ENCODE data around the gene IKZF5. TPM values are rescaled to one million over a fixed set of nuclear protein-coding genes. Genes with fewer than 3 reads are reported as not detected.

IKZF5 gene
- total RNA-seq, 1 donor from 2014 or later, result 10.5 TPM

- Mint-ChIP-seq H3K36me3 (ENCODE audit: unreplicated experiment) (peaks cover 16% of the 10 kb centered on the region), H3K4me1 (ENCODE audit: unreplicated experiment) (peaks cover 6% of the 10 kb centered on the region), H3K9me3 (ENCODE audit: unreplicated experiment) (no peaks in the 10 kb centered on the region), H3K27ac (ENCODE audit: unreplicated experiment) (no peak overlapping the region), H3K4me3 (ENCODE audit: unreplicated experiment) (no peak overlapping the region), H3K27me3 (ENCODE audit: unreplicated experiment) (no peaks in the 10 kb centered on the region)
- TF ChIP-seq CTCF (IDR thresholded peaks at IDR 0.05), result no peak
- DNase-seq (ENCODE audit: extremely low spot score, unreplicated experiment), result no peak
These were observed 9.7 kb downstream of the IKZF5 start for GRCh38 chr10:122998934-122999333.

GRCh38 chr10:122998360-122998917 is 10.2 kb downstream of the IKZF5 start:
- Mint-ChIP-seq H3K4me3 (ENCODE audit: unreplicated experiment) (no peak overlapping the region), H3K36me3 (ENCODE audit: unreplicated experiment) (peaks cover 19% of the 10 kb centered on the region), H3K27ac (ENCODE audit: unreplicated experiment) (no peak overlapping the region), H3K4me1 (ENCODE audit: unreplicated experiment) (peaks cover 6% of the 10 kb centered on the region), H3K27me3 (ENCODE audit: unreplicated experiment) (no peaks in the 10 kb centered on the region), H3K9me3 (ENCODE audit: unreplicated experiment) (no peaks in the 10 kb centered on the region)
- DNase-seq (ENCODE audit: extremely low spot score, unreplicated experiment), result no peak
- no peak for TF ChIP-seq CTCF (IDR thresholded peaks at IDR 0.05)

- DNase-seq (ENCODE audit: extremely low spot score, unreplicated experiment), result no peak
- H3K36me3 Mint-ChIP-seq (ENCODE audit: unreplicated experiment), result peaks cover 21% of the 10 kb centered on the region
- H3K27me3 Mint-ChIP-seq (ENCODE audit: unreplicated experiment), result no peaks in the 10 kb centered on the region
- TF ChIP-seq CTCF (IDR thresholded peaks at IDR 0.05), result no peak
- peaks cover 6% of the 10 kb centered on the region for H3K4me1 Mint-ChIP-seq (ENCODE audit: unreplicated experiment)
- H3K9me3 Mint-ChIP-seq (ENCODE audit: unreplicated experiment), result no peaks in the 10 kb centered on the region
- H3K4me3 Mint-ChIP-seq (ENCODE audit: unreplicated experiment), result no peak overlapping the region
- H3K27ac Mint-ChIP-seq (ENCODE audit: unreplicated experiment), result no peak overlapping the region
These were observed 10.7 kb downstream of the IKZF5 start for GRCh38 chr10:122997864-122998263.

- DNase-seq (ENCODE audit: extremely low spot score, unreplicated experiment), result no peak
- no peak overlapping the region for H3K4me3 Mint-ChIP-seq (ENCODE audit: unreplicated experiment)
- no peaks in the 10 kb centered on the region for H3K27me3 Mint-ChIP-seq (ENCODE audit: unreplicated experiment)
- H3K27ac Mint-ChIP-seq (ENCODE audit: unreplicated experiment), result no peak overlapping the region
- no peak for TF ChIP-seq CTCF (IDR thresholded peaks at IDR 0.05)
- H3K9me3 Mint-ChIP-seq (ENCODE audit: unreplicated experiment), result no peaks in the 10 kb centered on the region
- H3K4me1 Mint-ChIP-seq (ENCODE audit: unreplicated experiment), result peaks cover 6% of the 10 kb centered on the region
- H3K36me3 Mint-ChIP-seq (ENCODE audit: unreplicated experiment), result peaks cover 17% of the 10 kb centered on the region
These were observed 12.7 kb downstream of the IKZF5 start for GRCh38 chr10:122995936-122996335.

GRCh38 chr10:122993797-122994336 is 14.7 kb downstream of the IKZF5 start:
- peaks cover 6% of the 10 kb centered on the region for H3K4me1 Mint-ChIP-seq (ENCODE audit: unreplicated experiment)
- DNase-seq (ENCODE audit: extremely low spot score, unreplicated experiment), result no peak
- H3K27me3 Mint-ChIP-seq (ENCODE audit: unreplicated experiment), result no peaks in the 10 kb centered on the region
- H3K4me3 Mint-ChIP-seq (ENCODE audit: unreplicated experiment), result no peak overlapping the region
- no peaks in the 10 kb centered on the region for H3K9me3 Mint-ChIP-seq (ENCODE audit: unreplicated experiment)
- no peak for TF ChIP-seq CTCF (IDR thresholded peaks at IDR 0.05)
- H3K36me3 Mint-ChIP-seq (ENCODE audit: unreplicated experiment), result peaks cover 22% of the 10 kb centered on the region
- no peak overlapping the region for H3K27ac Mint-ChIP-seq (ENCODE audit: unreplicated experiment)

Measured in osteocyte (in vitro differentiated cells).